HCT116 (cell line): ENCODE results near the gene UBE2D2. TPM values are rescaled to one million over a fixed set of nuclear protein-coding genes. Genes with fewer than 3 reads are reported as not detected.

ENCODE experiments used
- ATAC-seq: fragments of 200-7000 bp; cut with Tn5 transposase; 2 replicates; pipeline ENCODE4 v1.9.1; 2020; ENCODE audit warnings: mild to moderate bottlenecking, moderate library complexity
- BruUV-seq: library from RNA; stranded (reverse); fragments of 400-500 nt; replicated peaks from 2 replicates; lab custom pipeline; 2021; lab: Mats Ljungman, UMichigan
- CTCF ChIA-PET: fragments of 300-600 bp; sonication (Branson Sonifier 250); formaldehyde crosslinking; loops from one replicate; lab custom pipeline; 2021; ENCODE audit warnings: antibody characterized with exemption; lab: Charles Lee
- POLR2A ChIA-PET: fragments of 300-600, 350-600 bp; sonication (Branson Sonifier 250); formaldehyde crosslinking; loops from one replicate; lab custom pipeline; 2021; ENCODE audit warnings: antibody characterized with exemption; lab: Charles Lee
- RAD21 ChIA-PET, 2 experiments: fragments of 300-600 bp; sonication (Branson Sonifier 250); formaldehyde crosslinking; loops; one replicate each; lab custom pipeline; 2023; ENCODE audit warnings: low total read pairs in 2 of 2; ENCODE audit not compliant: uncharacterized antibody in 2 of 2, unreplicated experiment in 2 of 2, low non-redundant PET in 1 of 2; lab: Charles Lee
- DNase-seq: peaks from one replicate; pipeline ENCODE4 v3.0.0-alpha.2; 2010; ENCODE audit warnings: low read depth, low spot score
- H2AFZ ChIP-seq: fragments of 200-600 bp; shearing (Covaris generic), sonication (generic); 2 replicates; pipeline ENCODE4 v1.6.1; 2017; ENCODE audit warnings: low read depth, mixed run types, mixed read lengths, antibody characterized with exemption, low read length; ENCODE audit not compliant: poor library complexity, severe bottlenecking
- H3K27ac ChIP-seq: 2 replicates; pipeline ENCODE4 v1.5.1; 2012; ENCODE audit warnings: low read depth, low read length
- H3K27me3 ChIP-seq: fragments of 200-600 bp; sonication (generic); 2 replicates; pipeline ENCODE4 v1.6.1; 2016; ENCODE audit warnings: mixed run types, low read length, mixed read lengths; ENCODE audit not compliant: insufficient read depth
- H3K36me3 ChIP-seq, 2 experiments: fragments of 200-500 bp in 1 of 2; fragments of 200-600 bp in 1 of 2; sonication (Bioruptor generic) in 1 of 2; sonication (generic) in 1 of 2; 2 replicates each; pipeline versions ENCODE4 v1.5.1 to v1.6.1; 2014 to 2016; ENCODE audit warnings: low read length in 2 of 2, inconsistent platforms in 1 of 2, mixed read lengths in 1 of 2, mixed run types in 1 of 2; ENCODE audit not compliant: insufficient read depth in 2 of 2, control insufficient read depth in 1 of 2
- H3K4me1 ChIP-seq, 2 experiments: fragments of 200-600 bp in 1 of 2; sonication (generic) in 1 of 2; 2 replicates each; pipeline versions ENCODE4 v1.5.1 to v1.6.1; 2012 to 2017; ENCODE audit warnings: low read length in 2 of 2, inconsistent platforms in 1 of 2, mild to moderate bottlenecking in 1 of 2, mixed read lengths in 1 of 2, mixed run types in 1 of 2, moderate library complexity in 1 of 2; ENCODE audit not compliant: insufficient read depth in 2 of 2, control insufficient read depth in 1 of 2
- H3K4me2 ChIP-seq: fragments of 200-600 bp; sonication (generic); 2 replicates; pipeline ENCODE4 v1.6.1; 2017; ENCODE audit warnings: mixed run types, low read length, mixed read lengths
- H3K4me3 ChIP-seq, 2 experiments: fragments of 200-600 bp in 1 of 2; sonication (generic) in 1 of 2; replicated peaks in 1 of 2; 2 replicates each; pipeline ENCODE4 v1.5.1; 2011 to 2016; ENCODE audit warnings: low read length in 2 of 2, control low read depth in 1 of 2, low read depth in 1 of 2, mild to moderate bottlenecking in 1 of 2, mixed read lengths in 1 of 2, mixed run types in 1 of 2
- H3K79me2 ChIP-seq: fragments of 200-600 bp; sonication (generic); 2 replicates; pipeline ENCODE4 v1.6.1; 2017; ENCODE audit warnings: mild to moderate bottlenecking, mixed run types, low read length, moderate library complexity, mixed read lengths; ENCODE audit not compliant: insufficient read depth
- H3K9ac ChIP-seq: fragments of 200-600 bp; sonication (generic); 2 replicates; pipeline ENCODE4 v1.6.1; 2016; ENCODE audit warnings: low read length, mixed read lengths
- H3K9me2 ChIP-seq: fragments of 200-600 bp; sonication (generic), shearing (Covaris generic); 2 replicates; pipeline ENCODE4 v1.6.1; 2017; ENCODE audit warnings: mixed run types, mild to moderate bottlenecking, moderate library complexity; ENCODE audit not compliant: insufficient read depth
- H3K9me3 ChIP-seq, 2 experiments: fragments of 200-500 bp in 1 of 2; fragments of 200-600 bp in 1 of 2; sonication (Bioruptor generic) in 1 of 2; sonication (generic) in 1 of 2; 2 replicates each; pipeline ENCODE4 v1.6.1; 2014 to 2017; ENCODE audit warnings: low read length in 2 of 2, mixed read lengths in 2 of 2, inconsistent platforms in 1 of 2, low read depth in 1 of 2, mild to moderate bottlenecking in 1 of 2, mixed run types in 1 of 2, moderate library complexity in 1 of 2; ENCODE audit not compliant: control insufficient read depth in 1 of 2, insufficient read depth in 1 of 2
- H4K20me1 ChIP-seq: fragments of 200-600 bp; sonication (generic), shearing (Covaris generic); 2 replicates; pipeline ENCODE4 v1.6.1; 2017; ENCODE audit warnings: mixed run types, mild to moderate bottlenecking, moderate library complexity; ENCODE audit not compliant: insufficient read depth
- CBX3 ChIP-seq: IDR thresholded peaks from 2 replicates; pipeline ENCODE4 v1.6.1; 2012; ENCODE audit warnings: low read depth
- CEBPB ChIP-seq: IDR thresholded peaks from 2 replicates; pipeline ENCODE4 v1.6.1; 2012; ENCODE audit warnings: low read depth
- EGR1 ChIP-seq: IDR thresholded peaks from 2 replicates; pipeline ENCODE4 v1.6.1; 2012; ENCODE audit warnings: low read depth
- EZH2phosphoT487 ChIP-seq: fragments of 200-600 bp; IDR thresholded peaks from 2 replicates; pipeline ENCODE4 v1.6.1; 2018; ENCODE audit warnings: antibody characterized with exemption, borderline replicate concordance
- FOSL1 ChIP-seq: IDR thresholded peaks from 2 replicates; pipeline ENCODE4 v1.6.1; 2012; ENCODE audit warnings: low read depth
- JUND ChIP-seq: IDR thresholded peaks from 2 replicates; pipeline ENCODE4 v1.6.1; 2012
- POLR2A ChIP-seq: IDR thresholded peaks from 2 replicates; pipeline ENCODE4 v1.7.0; 2011; ENCODE audit warnings: borderline replicate concordance; ENCODE audit not compliant: insufficient read depth, insufficient read length; ENCODE audit errors: extremely low read depth
- RAD21 ChIP-seq: IDR thresholded peaks from 2 replicates; pipeline ENCODE4 v1.6.1; 2012; ENCODE audit warnings: low read depth, mild to moderate bottlenecking
- SIN3A ChIP-seq: IDR thresholded peaks from 2 replicates; pipeline ENCODE4 v1.6.1; 2012; ENCODE audit warnings: low read depth
- SP1 ChIP-seq: IDR thresholded peaks from 2 replicates; pipeline ENCODE4 v1.6.1; 2012; ENCODE audit warnings: low read depth
- SRF ChIP-seq: IDR thresholded peaks from 2 replicates; pipeline ENCODE4 v1.6.1; 2012; ENCODE audit warnings: low read depth
- YY1 ChIP-seq: IDR thresholded peaks from 2 replicates; pipeline ENCODE4 v1.6.1; 2011; ENCODE audit warnings: low read length, low read depth, moderate library complexity, mild to moderate bottlenecking; ENCODE audit not compliant: insufficient replicate concordance; ENCODE audit errors: extremely low read depth
- ZFX ChIP-seq: fragments of 450-650 bp; IDR thresholded peaks from 2 replicates; pipeline ENCODE4 v1.6.1; 2017
- intact Hi-C: fragments of 100-400 bp; cut with micrococcal nuclease; formaldehyde crosslinking; loops from 2 replicates; pipeline ENCODE4 v1.10.0; 2022
- total RNA-seq: library from RNA; stranded (reverse); gene quantifications from one replicate; pipeline ENCODE4 v1.2.1, GENCODE V29; 2021; ENCODE audit not compliant: unreplicated experiment
- TF ChIP-seq, protein P1 (sequence below): IDR thresholded peaks from 2 replicates; pipeline ENCODE4 v1.6.1; 2012
- TF ChIP-seq, protein P2 (sequence below): IDR thresholded peaks from 2 replicates; pipeline ENCODE4 v1.6.1; 2012
- TF ChIP-seq, protein P3 (sequence below): IDR thresholded peaks from 2 replicates; pipeline ENCODE4 v1.6.1; 2012; ENCODE audit warnings: low read depth
- TF ChIP-seq, protein P4 (sequence below), 3 experiments: fragments of 200-600 bp in 1 of 3; sonication (generic) in 1 of 3; IDR thresholded peaks in 2 of 3; conservative IDR thresholded peaks in 1 of 3; 2 replicates each; pipeline ENCODE4 v1.5.1; 2012 to 2017; ENCODE audit warnings: low read depth in 2 of 3, low read length in 2 of 3, antibody characterized with exemption in 1 of 3, borderline replicate concordance in 1 of 3, control low read depth in 1 of 3, mild to moderate bottlenecking in 1 of 3, mixed read lengths in 1 of 3, mixed run types in 1 of 3, moderate library complexity in 1 of 3; ENCODE audit not compliant: insufficient read depth in 1 of 3

UBE2D2 gene
- total RNA-seq, 1 experiment from 2014 or later, result 140 TPM

DNA sequence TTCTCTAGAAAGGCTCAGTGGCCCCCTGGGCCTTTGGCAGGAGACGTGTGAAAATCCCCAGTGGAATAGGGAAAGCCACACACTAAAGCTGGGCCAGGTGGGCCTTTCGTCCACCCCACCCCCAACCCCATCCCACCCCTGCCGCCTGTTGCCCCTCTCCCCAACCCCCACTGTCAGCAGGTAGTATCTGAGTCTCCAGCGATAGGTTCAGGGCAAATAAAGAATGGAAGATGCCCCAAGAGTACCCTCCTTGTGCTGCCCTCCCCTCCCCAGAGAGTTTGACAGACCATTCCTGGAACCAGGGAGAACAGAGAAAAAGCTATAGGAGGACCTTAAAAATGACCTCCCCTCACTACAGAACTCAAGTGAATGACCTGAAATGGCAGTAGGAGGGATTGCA is 36.7 kb upstream of the UBE2D2 start:
- ATAC-seq (no peak), DNase-seq (no peak)
- Histone ChIP-seq H3K4me1 (no peaks in the 10 kb centered on the region), H3K79me2 (no peaks in the 10 kb centered on the region), H3K9ac (no peak overlapping the region), H3K4me3 (no peak overlapping the region), H3K9me2 (no peaks in the 10 kb centered on the region), H3K4me2 (no peak overlapping the region), H3K36me3 (no peaks in the 10 kb centered on the region), H3K27me3 (no peaks in the 10 kb centered on the region), H3K9me3 (no peaks in the 10 kb centered on the region), H3K27ac (no peak overlapping the region), H4K20me1 (no peaks in the 10 kb centered on the region), H2AFZ (no peak overlapping the region)
- intact Hi-C loops, result no loop called here
- BruUV-seq, result no TSS peak
- TF ChIP-seq SIN3A (no peak), ZFX (no peak), CBX3 (no peak), YY1 (no peak), EGR1 (no peak), SRF (no peak)
- TF ChIP-seq, protein P1, sequence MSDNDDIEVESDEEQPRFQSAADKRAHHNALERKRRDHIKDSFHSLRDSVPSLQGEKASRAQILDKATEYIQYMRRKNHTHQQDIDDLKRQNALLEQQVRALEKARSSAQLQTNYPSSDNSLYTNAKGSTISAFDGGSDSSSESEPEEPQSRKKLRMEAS, result no peak
- TF ChIP-seq, protein P2, sequence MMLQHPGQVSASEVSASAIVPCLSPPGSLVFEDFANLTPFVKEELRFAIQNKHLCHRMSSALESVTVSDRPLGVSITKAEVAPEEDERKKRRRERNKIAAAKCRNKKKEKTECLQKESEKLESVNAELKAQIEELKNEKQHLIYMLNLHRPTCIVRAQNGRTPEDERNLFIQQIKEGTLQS, result no peak
- CTCF ChIA-PET, result no interaction called here
- RAD21 ChIA-PET, result no interaction called here
- POLR2A ChIA-PET, result no interaction called here

DNA sequence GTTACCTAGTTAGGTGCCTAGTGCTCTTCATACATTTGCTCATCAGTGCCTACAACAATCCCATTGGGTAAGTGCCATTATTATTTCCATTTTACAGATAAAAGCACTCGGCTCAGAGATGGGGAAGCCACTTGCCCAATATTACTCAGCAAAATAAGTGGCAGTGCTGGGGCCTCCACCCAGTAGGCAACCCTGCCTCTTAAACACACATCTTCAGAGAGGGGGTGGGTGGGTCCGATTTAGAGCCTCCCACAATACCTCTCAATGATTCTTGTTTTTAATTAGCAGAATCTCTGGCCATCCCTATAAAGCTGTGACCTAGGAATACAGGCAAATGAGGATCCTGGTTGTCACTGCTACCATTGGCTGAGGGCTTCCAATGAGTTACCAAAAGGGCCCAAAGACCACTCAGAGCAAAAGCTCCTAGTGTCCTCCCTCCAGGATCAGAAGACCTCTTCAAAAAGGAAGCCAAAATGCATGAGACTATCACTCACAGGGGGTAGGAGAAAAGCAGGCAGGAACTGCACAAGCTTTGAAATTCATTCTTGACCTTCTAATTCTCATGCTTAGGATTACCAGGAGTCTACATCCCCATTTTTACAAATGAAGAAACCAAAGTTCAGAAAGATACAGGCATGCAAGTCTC is 36.1 kb upstream of the UBE2D2 start:
- ATAC-seq (no peak), DNase-seq (no peak)
- H3K9me3 ChIP-seq, result no peaks in the 10 kb centered on the region
- POLR2A ChIA-PET, result no interaction called here
- H3K9me2 ChIP-seq, result no peaks in the 10 kb centered on the region
- no peak overlapping the region for H3K9ac ChIP-seq
- intact Hi-C loops, result no loop called here
- no peaks in the 10 kb centered on the region for H3K27me3 ChIP-seq
- no peak overlapping the region for H3K4me2 ChIP-seq
- CTCF ChIA-PET, result no interaction called here
- RAD21 ChIA-PET, result no interaction called here
- no TSS peak for BruUV-seq
- no peaks in the 10 kb centered on the region for H4K20me1 ChIP-seq
- H3K36me3 ChIP-seq, result no peaks in the 10 kb centered on the region
- H3K4me3 ChIP-seq, result no peak overlapping the region
- no peaks in the 10 kb centered on the region for H3K79me2 ChIP-seq
- H2AFZ ChIP-seq, result no peak overlapping the region
- no peaks in the 10 kb centered on the region for H3K4me1 ChIP-seq
- H3K27ac ChIP-seq, result no peak overlapping the region
- TF ChIP-seq EGR1 (no peak), EZH2phosphoT487 (no peak), CEBPB (no peak), POLR2A (no peak), FOSL1 (no peak), SP1 (no peak), SIN3A (no peak), RAD21 (no peak), CBX3 (no peak), JUND (no peak), YY1 (no peak)
- TF ChIP-seq, protein P3, sequence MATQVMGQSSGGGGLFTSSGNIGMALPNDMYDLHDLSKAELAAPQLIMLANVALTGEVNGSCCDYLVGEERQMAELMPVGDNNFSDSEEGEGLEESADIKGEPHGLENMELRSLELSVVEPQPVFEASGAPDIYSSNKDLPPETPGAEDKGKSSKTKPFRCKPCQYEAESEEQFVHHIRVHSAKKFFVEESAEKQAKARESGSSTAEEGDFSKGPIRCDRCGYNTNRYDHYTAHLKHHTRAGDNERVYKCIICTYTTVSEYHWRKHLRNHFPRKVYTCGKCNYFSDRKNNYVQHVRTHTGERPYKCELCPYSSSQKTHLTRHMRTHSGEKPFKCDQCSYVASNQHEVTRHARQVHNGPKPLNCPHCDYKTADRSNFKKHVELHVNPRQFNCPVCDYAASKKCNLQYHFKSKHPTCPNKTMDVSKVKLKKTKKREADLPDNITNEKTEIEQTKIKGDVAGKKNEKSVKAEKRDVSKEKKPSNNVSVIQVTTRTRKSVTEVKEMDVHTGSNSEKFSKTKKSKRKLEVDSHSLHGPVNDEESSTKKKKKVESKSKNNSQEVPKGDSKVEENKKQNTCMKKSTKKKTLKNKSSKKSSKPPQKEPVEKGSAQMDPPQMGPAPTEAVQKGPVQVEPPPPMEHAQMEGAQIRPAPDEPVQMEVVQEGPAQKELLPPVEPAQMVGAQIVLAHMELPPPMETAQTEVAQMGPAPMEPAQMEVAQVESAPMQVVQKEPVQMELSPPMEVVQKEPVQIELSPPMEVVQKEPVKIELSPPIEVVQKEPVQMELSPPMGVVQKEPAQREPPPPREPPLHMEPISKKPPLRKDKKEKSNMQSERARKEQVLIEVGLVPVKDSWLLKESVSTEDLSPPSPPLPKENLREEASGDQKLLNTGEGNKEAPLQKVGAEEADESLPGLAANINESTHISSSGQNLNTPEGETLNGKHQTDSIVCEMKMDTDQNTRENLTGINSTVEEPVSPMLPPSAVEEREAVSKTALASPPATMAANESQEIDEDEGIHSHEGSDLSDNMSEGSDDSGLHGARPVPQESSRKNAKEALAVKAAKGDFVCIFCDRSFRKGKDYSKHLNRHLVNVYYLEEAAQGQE, result no peak
- TF ChIP-seq, protein P4, sequence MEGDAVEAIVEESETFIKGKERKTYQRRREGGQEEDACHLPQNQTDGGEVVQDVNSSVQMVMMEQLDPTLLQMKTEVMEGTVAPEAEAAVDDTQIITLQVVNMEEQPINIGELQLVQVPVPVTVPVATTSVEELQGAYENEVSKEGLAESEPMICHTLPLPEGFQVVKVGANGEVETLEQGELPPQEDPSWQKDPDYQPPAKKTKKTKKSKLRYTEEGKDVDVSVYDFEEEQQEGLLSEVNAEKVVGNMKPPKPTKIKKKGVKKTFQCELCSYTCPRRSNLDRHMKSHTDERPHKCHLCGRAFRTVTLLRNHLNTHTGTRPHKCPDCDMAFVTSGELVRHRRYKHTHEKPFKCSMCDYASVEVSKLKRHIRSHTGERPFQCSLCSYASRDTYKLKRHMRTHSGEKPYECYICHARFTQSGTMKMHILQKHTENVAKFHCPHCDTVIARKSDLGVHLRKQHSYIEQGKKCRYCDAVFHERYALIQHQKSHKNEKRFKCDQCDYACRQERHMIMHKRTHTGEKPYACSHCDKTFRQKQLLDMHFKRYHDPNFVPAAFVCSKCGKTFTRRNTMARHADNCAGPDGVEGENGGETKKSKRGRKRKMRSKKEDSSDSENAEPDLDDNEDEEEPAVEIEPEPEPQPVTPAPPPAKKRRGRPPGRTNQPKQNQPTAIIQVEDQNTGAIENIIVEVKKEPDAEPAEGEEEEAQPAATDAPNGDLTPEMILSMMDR (IDR thresholded peaks at IDR 0.05 in 2 of 3, conservative IDR thresholded peaks at IDR 0.05 in 1 of 3; ENCODE audit: borderline replicate concordance in 1 of 3, insufficient read depth in 1 of 3, low read depth in 2 of 3, low read length in 2 of 3), result no peak
